Erythroblast (primary cell): Measurements from ENCODE around the gene RHBDL2.

ENCODE experiments used
- DNase-seq, 2 experiments: peaks; one replicate each; lab custom pipeline; 2025; lab: John Stamatoyannopoulos, UW
- GATA1 ChIP-seq: IDR thresholded peaks from 2 replicates; pipeline ENCODE4 v1.6.1; 2011; ENCODE audit warnings: low read depth, mild to moderate bottlenecking, control low read depth, low read length, moderate library complexity
- POLR2A ChIP-seq: IDR thresholded peaks from 2 replicates; pipeline ENCODE4 v1.6.1; 2011; ENCODE audit warnings: mild to moderate bottlenecking, low read length

RHBDL2 gene

DNA sequence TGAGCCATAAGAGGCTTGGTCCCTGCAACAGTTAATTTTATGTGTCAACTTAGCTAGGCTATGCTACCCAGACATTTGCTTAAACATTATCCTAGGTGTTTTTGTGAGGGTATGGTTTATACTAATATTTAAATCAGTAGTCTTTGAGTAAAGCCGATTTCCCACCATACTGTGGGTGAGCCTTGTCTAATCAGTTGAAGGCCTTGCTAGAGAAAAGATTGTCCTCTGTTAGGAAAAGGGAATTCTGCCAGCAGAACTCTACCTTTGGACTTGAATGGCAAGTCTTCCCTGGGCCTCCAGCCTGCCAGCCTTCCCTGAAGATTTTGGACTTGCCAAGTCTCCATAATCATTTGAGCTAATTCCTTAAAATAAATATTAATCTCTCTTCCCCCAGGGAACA lies 23.9 kb downstream of the RHBDL2 start:
- no peak for DNase-seq
- TF ChIP-seq POLR2A (no peak), GATA1 (no peak)

DNA sequence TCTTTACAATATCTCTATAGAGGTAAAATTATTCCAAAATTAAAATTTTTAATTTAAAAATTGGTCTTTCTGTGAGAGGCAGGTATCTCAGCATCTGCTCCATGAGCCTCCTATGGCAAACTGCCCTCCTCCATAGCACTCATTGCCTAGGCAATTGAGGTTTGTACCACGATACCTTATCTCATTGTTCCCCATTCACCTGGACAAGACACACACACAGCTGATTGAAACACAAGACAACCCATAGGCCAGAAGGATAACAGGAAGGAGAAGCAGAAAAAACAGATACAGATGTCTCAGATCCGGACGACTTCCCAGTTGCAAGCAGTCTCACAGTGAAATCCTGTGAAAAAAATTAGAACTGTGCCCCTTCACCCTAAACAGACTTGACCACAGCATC lies 24.3 kb downstream of the RHBDL2 start:
- peak in 1 of 2 experiments; percentile 16 for DNase-seq
- TF ChIP-seq POLR2A (no peak), GATA1 (no peak)

GRCh38 chr1:38915352-38915948 lies 26.2 kb downstream of the RHBDL2 start:
- TF ChIP-seq GATA1 (peak; percentile 77), POLR2A (peak; percentile 48)
- DNase-seq, result peak; percentile 89 to 98

DNA sequence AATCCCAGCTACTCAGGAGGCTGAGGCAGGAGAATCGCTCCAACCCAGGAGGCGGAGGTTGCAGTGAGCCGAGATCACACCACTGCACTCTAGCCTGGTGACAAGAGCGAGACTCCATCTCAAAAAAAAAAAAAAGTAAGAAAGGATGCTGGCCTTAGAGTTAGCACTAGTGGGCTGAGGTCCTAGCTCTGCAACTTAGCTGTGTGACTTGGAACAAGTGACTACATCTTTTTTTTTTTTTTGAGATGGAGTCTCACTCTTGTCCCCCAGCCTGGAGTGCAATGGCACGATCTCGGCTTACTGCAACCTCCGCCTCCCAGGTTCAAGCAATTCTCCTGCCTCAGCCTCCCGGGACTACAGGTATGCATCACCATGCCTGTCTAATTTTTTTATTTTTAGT lies 26.7 kb downstream of the RHBDL2 start:
- DNase-seq, result peak in 1 of 2 experiments; percentile 52

DNA sequence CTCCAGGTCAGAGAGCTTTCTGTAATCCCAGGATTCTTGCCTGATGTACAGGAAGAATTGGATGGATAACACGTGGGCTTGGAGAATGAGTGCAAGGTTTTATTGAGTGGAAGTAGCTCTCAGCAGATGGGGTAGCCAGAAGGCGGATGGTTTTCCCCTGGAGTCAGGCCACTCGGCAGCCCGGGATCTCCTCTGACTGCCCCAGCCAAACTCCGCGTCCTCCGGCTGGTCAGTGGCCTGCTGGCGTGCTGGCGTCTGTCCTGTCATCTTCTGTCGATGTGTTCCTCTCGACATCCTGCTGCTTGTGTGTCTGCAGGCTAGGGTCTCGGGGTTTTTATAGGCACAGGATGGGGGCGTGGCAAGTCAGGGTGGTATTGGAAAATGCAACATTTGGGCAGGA lies 32.8 kb downstream of the RHBDL2 start:
- DNase-seq, result no peak

GRCh38 chr1:38905985-38906384 lies 35.6 kb downstream of the RHBDL2 start:
- TF ChIP-seq POLR2A, result no peak
- TF ChIP-seq GATA1, result no peak
- DNase-seq, result no peak

More for the DNA sequence above, 32.8 kb downstream of the RHBDL2 start:
- TF ChIP-seq POLR2A (no peak), GATA1 (no peak)

DNA sequence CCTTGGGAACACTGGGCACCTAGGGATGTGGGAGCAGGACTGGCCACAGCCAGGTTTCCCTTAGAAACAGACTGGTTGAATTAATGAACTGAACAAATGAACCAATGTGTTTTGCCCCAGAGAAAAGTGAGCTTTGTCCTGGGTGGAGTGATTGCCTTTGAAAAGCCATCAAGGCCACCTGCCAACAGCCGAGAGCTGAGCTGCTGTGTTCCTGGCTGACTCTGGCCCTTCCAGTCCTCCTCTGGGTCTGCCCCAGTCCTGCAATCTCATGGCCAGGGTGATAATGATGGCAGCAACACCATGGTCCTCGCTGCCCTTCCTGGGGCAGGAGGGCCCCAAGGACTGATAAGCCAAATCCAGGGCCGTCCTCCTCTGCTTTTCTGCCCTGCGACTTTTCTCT lies 42.1 kb downstream of the RHBDL2 start:
- no peak for TF ChIP-seq GATA1
- DNase-seq, result peak in 1 of 2 experiments; percentile 10

DNA sequence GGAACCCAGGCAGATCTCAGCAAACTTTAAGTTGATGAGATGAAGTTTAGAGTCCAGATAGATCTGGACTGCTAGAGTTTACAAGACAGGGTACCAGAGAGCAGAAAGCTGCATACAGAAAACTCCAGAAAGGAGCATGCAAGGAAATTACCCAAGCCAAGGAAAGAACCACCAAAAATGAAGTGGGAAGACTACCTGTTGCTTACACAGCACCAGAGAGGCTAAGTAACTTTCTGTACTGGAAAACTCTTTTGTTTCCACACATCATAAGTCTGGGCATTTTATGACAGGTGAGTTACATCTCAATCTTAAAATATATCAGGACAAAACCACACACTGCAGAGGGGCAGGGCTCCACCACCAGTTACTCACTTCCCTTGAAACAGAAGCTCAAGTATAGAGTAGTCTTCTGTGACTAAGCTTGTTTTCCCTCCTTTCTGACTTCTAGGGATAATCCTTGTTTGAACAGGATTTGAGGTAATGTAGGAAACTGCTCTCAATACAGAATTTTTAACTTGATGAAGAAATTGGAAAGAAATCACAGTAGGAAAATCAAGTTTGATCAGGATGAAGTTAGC lies 42.9 kb downstream of the RHBDL2 start:
- DNase-seq, result no peak
- TF ChIP-seq POLR2A (no peak), GATA1 (no peak)

DNA sequence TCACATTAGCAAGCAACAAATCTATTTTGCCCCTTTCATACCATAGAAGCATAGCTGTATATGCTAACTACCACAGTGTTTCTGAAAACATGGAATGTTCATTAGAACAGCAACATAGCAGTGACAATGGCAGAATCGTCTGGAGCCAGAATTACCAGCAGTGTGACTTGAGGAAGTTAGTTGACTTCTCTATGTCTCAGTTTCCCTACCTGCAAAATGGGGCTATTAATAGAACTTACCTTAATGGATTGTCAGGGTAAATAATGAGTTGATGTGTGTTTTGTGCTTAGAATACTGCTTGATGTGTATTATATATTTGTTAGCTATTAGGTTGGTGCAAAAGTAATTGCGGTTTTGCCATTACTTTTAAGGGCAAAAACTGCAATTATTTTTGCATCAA lies 45.5 kb downstream of the RHBDL2 start:
- no peak for TF ChIP-seq GATA1
- no peak for TF ChIP-seq POLR2A

GRCh38 chr1:38892976-38893375 lies 48.7 kb downstream of the RHBDL2 start:
- no peak for DNase-seq
- TF ChIP-seq POLR2A (no peak), GATA1 (no peak)

More for the DNA sequence above, 45.5 kb downstream of the RHBDL2 start:
- no peak for DNase-seq

GRCh38 chr1:38891753-38892152 lies 49.9 kb downstream of the RHBDL2 start:
- TF ChIP-seq POLR2A, result no peak
- no peak for TF ChIP-seq GATA1
- peak; percentile 20 to 23 for DNase-seq

GRCh38 chr1:38889589-38889988 lies 52.0 kb downstream of the RHBDL2 start:
- no peak for DNase-seq

DNA sequence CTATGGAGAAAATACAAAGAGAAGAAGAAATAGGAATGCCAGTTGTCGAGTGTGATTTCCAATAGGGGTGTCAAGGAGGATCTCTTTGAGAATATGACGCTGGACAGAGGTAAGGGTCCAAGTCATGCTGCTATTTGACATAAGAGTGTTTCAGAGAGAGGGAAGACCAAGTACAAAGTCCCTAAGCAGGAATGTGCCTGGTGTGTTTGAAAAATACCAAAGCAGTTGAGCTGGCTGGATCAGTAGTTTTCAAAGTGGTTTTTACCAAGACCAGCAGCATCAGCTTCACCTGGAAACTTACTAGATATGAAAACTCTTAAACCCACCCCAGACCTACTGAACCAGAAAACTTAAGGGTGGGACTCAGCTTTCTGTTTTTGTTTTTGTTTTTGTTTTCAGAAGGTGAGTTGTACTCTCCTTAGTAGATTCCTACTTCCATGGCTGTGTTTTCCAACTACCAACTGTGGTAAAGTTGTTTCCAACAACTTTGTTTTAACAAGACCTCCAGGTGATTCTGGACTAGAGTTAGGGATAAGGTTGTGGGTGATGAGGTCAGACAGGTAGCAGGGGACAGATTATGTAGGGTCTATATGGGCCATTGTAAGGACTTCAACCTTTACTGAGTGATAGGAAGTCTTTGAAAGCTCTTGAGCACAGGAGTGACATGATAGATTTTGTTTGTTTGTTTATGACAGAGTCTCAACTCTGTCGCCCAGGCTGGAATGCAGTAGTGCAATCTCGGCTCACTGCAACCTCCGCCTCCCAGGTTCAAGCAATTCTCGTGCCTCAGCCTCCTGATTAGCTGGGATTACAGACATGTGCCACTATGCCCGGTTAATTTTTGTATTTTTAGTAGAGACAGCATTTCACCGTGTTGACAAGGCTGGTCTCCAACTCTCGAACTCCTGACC lies 53.0 kb downstream of the RHBDL2 start:
- TF ChIP-seq GATA1 (no peak), POLR2A (no peak)
- no peak for DNase-seq

More at GRCh38 chr1:38889589-38889988, 52.0 kb downstream of the RHBDL2 start:
- TF ChIP-seq GATA1, result no peak
- no peak for TF ChIP-seq POLR2A

- no peak for TF ChIP-seq GATA1
- no peak for TF ChIP-seq POLR2A
- no peak for DNase-seq
Observed at GRCh38 chr1:38885092-38885491, 56.5 kb downstream of the RHBDL2 start.

- DNase-seq, result no peak
- TF ChIP-seq POLR2A (no peak), GATA1 (no peak)
Observed at GRCh38 chr1:38881487-38881886, 60.1 kb downstream of the RHBDL2 start, which contains the start of gene GJA9. Gene GJA9, minus strand, starts transcription at chr1:38881587. Its CDS starts 5,489 bp downstream, at chr1:38876098.
